NCI-H446 treated with DMSO at 0.1 percent for 48 hours (cell line): ENCODE measurements around the gene ZNF236.
"Not testable (repeated sequence)": the region's sequence is repeated elsewhere in the genome, so short reads cannot be mapped to it uniquely, and the experiment has no call there.

ENCODE experiments used
- DNase-seq: peaks from one replicate; lab custom pipeline; 2025; lab: John Stamatoyannopoulos, UW

The ZNF236 gene

GRCh38 chr18:76988031-76988826, 165.9 kb downstream of the ZNF236 start:
- DNase-seq, result no peak

GRCh38 chr18:76988827-76989646, 166.7 kb downstream of the ZNF236 start:
- no peak for DNase-seq

GRCh38 chr18:76989647-76990190, 167.4 kb downstream of the ZNF236 start:
- no peak for DNase-seq

- not testable (repeated sequence) for DNase-seq
Measured at GRCh38 chr18:76990343-76991020, 168.1 kb downstream of the ZNF236 start.

DNA sequence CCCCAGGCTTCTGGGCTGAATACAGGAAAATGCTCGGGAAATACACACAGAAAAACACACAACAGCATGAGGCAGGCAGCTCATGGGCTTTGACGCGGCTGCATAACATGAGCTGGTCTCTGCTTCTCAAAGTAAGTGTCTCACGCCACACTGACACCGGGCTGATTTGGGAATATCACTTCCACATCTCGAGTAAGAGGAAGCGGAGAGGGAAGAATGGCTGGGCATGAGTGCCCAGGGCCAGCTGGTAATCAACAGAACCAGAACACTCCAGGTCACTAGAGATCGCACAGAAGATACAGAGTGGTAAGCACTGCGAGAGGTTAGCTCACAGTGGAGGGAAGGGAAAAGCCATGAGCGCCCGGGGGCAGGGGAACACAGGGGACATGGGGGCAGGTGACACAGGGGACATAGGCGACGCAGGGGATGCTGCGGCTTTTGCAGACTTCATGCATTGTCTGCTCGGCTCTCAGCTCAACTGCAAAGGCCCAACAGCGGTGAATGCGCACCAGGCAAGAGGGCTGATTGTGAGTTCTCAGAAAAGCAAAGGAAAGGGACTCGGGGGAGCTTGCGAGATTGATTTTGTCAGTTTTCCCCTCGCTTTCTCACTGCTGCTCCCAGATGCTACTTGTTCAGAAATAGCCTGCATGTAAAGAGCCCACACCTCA, 168.8 kb downstream of the ZNF236 start:
- no peak for DNase-seq

GRCh38 chr18:76992226-76993084, 170.1 kb downstream of the ZNF236 start:
- DNase-seq, result no peak

DNA sequence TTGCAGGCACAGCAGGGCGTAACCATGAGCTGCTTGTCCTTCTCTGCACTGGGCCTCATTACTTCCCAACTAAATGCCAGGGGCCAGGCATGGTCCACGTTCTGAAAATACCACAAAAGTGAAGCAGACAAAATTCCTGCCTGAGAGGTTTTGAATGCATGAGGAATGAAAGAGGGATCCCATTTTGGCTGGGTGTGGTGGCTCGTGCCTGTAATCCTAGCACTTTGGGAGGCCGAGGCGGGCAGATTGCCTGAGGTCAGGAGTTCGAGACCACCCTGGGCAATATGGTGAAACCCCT, 170.7 kb downstream of the ZNF236 start:
- DNase-seq, result no peak

- no peak for DNase-seq
Measured at GRCh38 chr18:76993573-76993972, 171.2 kb downstream of the ZNF236 start.

GRCh38 chr18:76994086-76994654, 171.8 kb downstream of the ZNF236 start:
- DNase-seq, result no peak

DNA sequence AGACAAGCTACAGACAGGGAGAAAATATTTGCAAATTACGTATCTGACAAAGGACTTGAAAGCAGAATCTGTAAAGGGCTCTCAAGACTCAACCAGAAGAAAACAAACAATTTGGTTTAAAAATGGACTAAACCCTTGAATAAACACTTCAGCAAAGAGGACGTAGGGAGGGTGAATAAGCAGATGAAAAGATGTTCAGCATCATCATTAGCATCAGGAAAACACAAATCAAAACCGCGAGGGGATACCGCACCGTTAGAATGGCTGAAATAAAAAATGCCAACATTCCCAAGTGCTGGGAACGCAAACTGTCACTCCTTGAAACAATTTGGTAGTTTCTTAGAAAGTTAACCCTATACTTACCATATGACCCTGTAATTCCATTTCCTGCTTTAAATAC, 173.5 kb downstream of the ZNF236 start:
- no peak for DNase-seq

GRCh38 chr18:76996429-76996828, 174.1 kb downstream of the ZNF236 start:
- DNase-seq, result no peak

GRCh38 chr18:76997951-76998808, 175.8 kb downstream of the ZNF236 start:
- no peak for DNase-seq

GRCh38 chr18:76999077-76999476, 176.7 kb downstream of the ZNF236 start:
- no peak for DNase-seq

GRCh38 chr18:77000527-77000926, 178.2 kb downstream of the ZNF236 start:
- no peak for DNase-seq

- no peak for DNase-seq
Measured at GRCh38 chr18:77001041-77001440, 178.7 kb downstream of the ZNF236 start.

DNA sequence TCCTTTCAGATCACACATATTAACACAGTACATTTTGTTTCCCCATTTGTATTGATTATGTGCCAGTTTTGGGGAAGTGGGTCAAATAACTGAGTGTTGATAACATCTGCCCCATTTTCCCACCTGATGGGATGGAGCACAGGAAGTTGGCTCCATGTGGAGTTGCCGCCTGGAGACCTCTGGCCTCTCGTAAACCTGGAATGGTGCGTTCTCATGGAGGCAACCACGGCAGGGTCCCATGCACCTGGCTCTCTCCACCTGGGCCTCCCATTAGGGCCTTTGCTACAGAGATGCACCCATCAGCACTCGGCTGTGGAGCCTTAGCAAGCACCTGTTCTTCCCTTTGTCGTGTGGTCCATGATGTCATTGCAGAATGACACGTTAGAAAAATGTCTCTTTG, 179.6 kb downstream of the ZNF236 start:
- DNase-seq, result no peak

- DNase-seq, result no peak
Measured at GRCh38 chr18:77002496-77002895, 180.1 kb downstream of the ZNF236 start.

DNA sequence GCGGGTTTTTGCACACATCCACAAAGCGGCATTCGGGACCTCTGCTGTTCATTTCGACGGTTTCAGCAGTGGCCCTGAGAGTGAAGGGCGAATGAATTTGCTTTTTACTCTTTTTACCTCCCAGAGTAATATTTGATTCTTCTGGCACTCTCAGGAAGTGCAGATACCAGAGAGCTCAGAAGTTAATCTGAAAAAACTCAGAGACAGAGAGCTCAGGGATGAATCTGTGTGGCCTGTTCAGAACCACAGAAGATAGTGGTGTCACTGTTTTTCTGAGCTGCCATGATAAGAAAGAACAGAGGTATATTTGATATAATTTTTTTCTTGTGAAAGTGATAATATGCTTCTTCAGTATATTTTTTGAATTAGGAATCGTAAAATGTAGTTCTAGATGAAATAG, 181.0 kb downstream of the ZNF236 start:
- DNase-seq, result no peak

- DNase-seq, result no peak
Measured at GRCh38 chr18:77004555-77005380, 182.4 kb downstream of the ZNF236 start.
